Smooth muscle cell (in vitro differentiated cells): ENCODE data around the gene B3GNT9. TPM values are rescaled to one million over a fixed set of nuclear protein-coding genes. Genes with fewer than 3 reads are reported as not detected.

Experiments
- DNase-seq: peaks from one replicate; lab custom pipeline; 2025; ENCODE audit not compliant: unreplicated experiment; lab: John Stamatoyannopoulos, UW
- H2AFZ ChIP-seq: fragments of 200-600 bp; sonication (generic); 2 replicates; pipeline ENCODE4 v1.6.0; 2016; ENCODE audit warnings: antibody characterized with exemption, low read depth, mild to moderate bottlenecking
- H3F3A ChIP-seq: fragments of 200-600 bp; sonication (generic); 2 replicates; pipeline ENCODE4 v1.6.0; 2017; ENCODE audit warnings: antibody characterized with exemption, low read depth
- H3K27ac ChIP-seq: fragments of 200-600 bp; sonication (generic); 2 replicates; pipeline ENCODE4 v1.5.1; 2016; ENCODE audit warnings: low read depth, mild to moderate bottlenecking
- H3K27me3 ChIP-seq: fragments of 200-600 bp; sonication (generic); 2 replicates; pipeline ENCODE4 v1.6.1; 2016; ENCODE audit warnings: low read depth, mild to moderate bottlenecking
- H3K36me3 ChIP-seq: fragments of 200-600 bp; sonication (generic); 2 replicates; pipeline ENCODE4 v1.5.1; 2016; ENCODE audit warnings: low read depth
- H3K4me1 ChIP-seq: fragments of 200-600 bp; sonication (generic); 2 replicates; pipeline ENCODE4 v1.5.1; 2016; ENCODE audit warnings: low read depth
- H3K4me2 ChIP-seq: fragments of 200-600 bp; sonication (generic); 2 replicates; pipeline ENCODE4 v1.6.0; 2016; ENCODE audit warnings: mild to moderate bottlenecking
- H3K4me3 ChIP-seq: fragments of 200-600 bp; sonication (generic); 2 replicates; pipeline ENCODE4 v1.5.1; 2016; ENCODE audit warnings: mild to moderate bottlenecking
- H3K79me2 ChIP-seq: fragments of 200-600 bp; sonication (generic); 2 replicates; pipeline ENCODE4 v1.6.0; 2016; ENCODE audit warnings: low read depth, mild to moderate bottlenecking
- H3K9ac ChIP-seq: fragments of 200-600 bp; sonication (generic); 2 replicates; pipeline ENCODE4 v1.6.0; 2016; ENCODE audit warnings: low read depth
- H3K9me3 ChIP-seq: fragments of 200-600 bp; sonication (generic); replicated peaks from 2 replicates; pipeline ENCODE4 v1.5.1; 2016; ENCODE audit warnings: low read depth
- H4K20me1 ChIP-seq: fragments of 200-600 bp; sonication (generic); 2 replicates; pipeline ENCODE4 v1.6.0; 2016; ENCODE audit warnings: low read depth
- CTCF ChIP-seq: fragments of 200-600 bp; sonication (generic); IDR thresholded peaks from 2 replicates; pipeline ENCODE4 v1.5.1; 2017; ENCODE audit warnings: borderline replicate concordance, mild to moderate bottlenecking, antibody characterized with exemption; ENCODE audit not compliant: insufficient read depth, poor library complexity, severe bottlenecking
- WGBS: methylation state at CpG from one replicate; pipeline ENCODE4 v1.1.7; 2016; ENCODE audit warnings: low lambda C conversion rate; 5-methylcytosine and 5-hydroxymethylcytosine counted together
- polyA plus RNA-seq: library from polyadenylated mRNA; unstranded; fragments of >200 nt; fragmentation: Nextera tagmentation; extraction: Ambion mirVana; gene quantifications from 2 replicates; pipeline ENCODE4 v1.2.1, GENCODE V29; 2016
- total RNA-seq: library from RNA; depleted of rRNA; stranded (reverse); fragments of >200 nt; gene quantifications from 2 replicates; pipeline ENCODE4 v1.2.3, GENCODE V29; 2014

Gene B3GNT9
- total RNA-seq: 29.9 and 30.7 TPM in 2 replicates
- polyA plus RNA-seq: 35.5 and 39.3 TPM in 2 replicates

GRCh38 chr16:67150833-67151396 is at the start of gene B3GNT9:
B3GNT9 (minus strand) TSS chr16:67150998; CDS start chr16:67150485, 513 bp downstream.
- 3% methylated on average over 32 of the region's 34 CpGs for WGBS
- Histone ChIP-seq H2AFZ (peak within 1 kb of the TSS; percentile 73), H3K4me1 (peaks cover 6% of the 10 kb centered on the region), H3K9me3 (no peaks in the 10 kb centered on the region), H3K36me3 (no peaks in the 10 kb centered on the region), H3F3A (no peaks in the 10 kb centered on the region), H3K27ac (peak within 1 kb of the TSS; percentile 80), H3K9ac (peak within 1 kb of the TSS; percentile 81), H3K4me3 (peak within 1 kb of the TSS; percentile 72), H4K20me1 (peaks cover 33% of the 10 kb centered on the region), H3K27me3 (peaks cover 20% of the 10 kb centered on the region), H3K79me2 (no peaks in the 10 kb centered on the region), H3K4me2 (peak within 1 kb of the TSS; percentile 93)
- TF ChIP-seq CTCF: no peak
- peak; percentile 81 for DNase-seq

GRCh38 chr16:67200491-67200890 is 49.7 kb upstream of the B3GNT9 start:
- Histone ChIP-seq H3F3A (peaks cover 7% of the 10 kb centered on the region), H3K4me2 (no peak overlapping the region), H3K9me3 (no peaks in the 10 kb centered on the region), H3K36me3 (no peaks in the 10 kb centered on the region), H3K27me3 (no peaks in the 10 kb centered on the region), H4K20me1 (peaks cover 31% of the 10 kb centered on the region), H3K9ac (no peak overlapping the region), H3K79me2 (no peaks in the 10 kb centered on the region), H2AFZ (no peak overlapping the region), H3K27ac (no peak overlapping the region), H3K4me1 (no peaks in the 10 kb centered on the region), H3K4me3 (no peak overlapping the region)
- no peak for TF ChIP-seq CTCF
- DNase-seq: no peak
- whole genome bisulfite sequencing: 97% methylated on average over 8 of the region's 8 CpGs

GRCh38 chr16:67199808-67200198 is 49.0 kb upstream of the B3GNT9 start:
- 19% methylated on average over 17 of the region's 22 CpGs for WGBS
- Histone ChIP-seq H3K79me2 (no peaks in the 10 kb centered on the region), H3K27ac (no peak overlapping the region), H3K4me1 (no peaks in the 10 kb centered on the region), H4K20me1 (peaks cover 31% of the 10 kb centered on the region), H3F3A (peaks cover 7% of the 10 kb centered on the region), H3K9me3 (no peaks in the 10 kb centered on the region), H2AFZ (no peak overlapping the region), H3K4me3 (peak overlapping the region; percentile 34), H3K36me3 (no peaks in the 10 kb centered on the region), H3K27me3 (no peaks in the 10 kb centered on the region), H3K9ac (no peak overlapping the region), H3K4me2 (peak overlapping the region; percentile 73)
- no peak for DNase-seq
- peak; percentile 3 for TF ChIP-seq CTCF
